GM18519 (cell line): Measurements from ENCODE around the gene DMAC2.
"Not testable (repeated sequence)": the region's sequence is repeated elsewhere in the genome, so short reads cannot be mapped to it uniquely, and the experiment has no call there.

Source experiments
- ATAC-seq: cut with Tn5 transposase; IDR thresholded peaks from one replicate; pipeline ENCODE4 v1.9.1; 2021; ENCODE audit warnings: mild to moderate bottlenecking, moderate library complexity; ENCODE audit not compliant: unreplicated experiment, low FRiP score

Gene DMAC2

DNA sequence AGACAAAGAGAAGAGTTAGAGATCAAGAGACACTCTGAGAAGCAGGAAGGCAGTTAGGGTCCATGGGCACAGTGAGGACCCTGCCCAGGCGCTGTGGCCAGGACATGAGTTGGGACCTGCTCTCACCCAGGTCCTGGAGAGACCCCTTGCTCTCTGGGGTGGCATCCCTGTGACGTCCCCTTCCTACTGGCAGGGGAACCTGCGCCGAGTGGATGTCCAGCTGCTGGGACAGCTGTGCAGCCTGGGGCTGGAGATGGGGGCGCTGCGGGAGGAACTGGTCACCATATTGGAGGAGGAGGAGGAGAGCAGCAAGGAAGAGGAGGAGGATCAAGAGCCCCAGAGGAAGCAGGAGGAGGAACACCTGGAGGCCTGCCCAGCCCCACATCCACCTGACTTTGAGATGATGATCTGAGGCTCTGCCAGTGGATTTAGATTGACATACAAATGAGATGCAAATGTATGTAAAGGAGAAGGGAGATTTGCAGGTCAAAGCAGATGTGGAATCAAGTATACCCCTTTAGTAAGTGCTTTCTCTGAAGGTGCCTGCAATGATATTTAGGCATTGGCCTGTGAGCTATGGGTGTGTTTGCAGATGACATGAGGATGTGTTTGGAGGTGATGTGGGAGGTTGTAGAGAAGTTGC is 4.2 kb upstream of the DMAC2 start:
- ATAC-seq = no peak

DNA sequence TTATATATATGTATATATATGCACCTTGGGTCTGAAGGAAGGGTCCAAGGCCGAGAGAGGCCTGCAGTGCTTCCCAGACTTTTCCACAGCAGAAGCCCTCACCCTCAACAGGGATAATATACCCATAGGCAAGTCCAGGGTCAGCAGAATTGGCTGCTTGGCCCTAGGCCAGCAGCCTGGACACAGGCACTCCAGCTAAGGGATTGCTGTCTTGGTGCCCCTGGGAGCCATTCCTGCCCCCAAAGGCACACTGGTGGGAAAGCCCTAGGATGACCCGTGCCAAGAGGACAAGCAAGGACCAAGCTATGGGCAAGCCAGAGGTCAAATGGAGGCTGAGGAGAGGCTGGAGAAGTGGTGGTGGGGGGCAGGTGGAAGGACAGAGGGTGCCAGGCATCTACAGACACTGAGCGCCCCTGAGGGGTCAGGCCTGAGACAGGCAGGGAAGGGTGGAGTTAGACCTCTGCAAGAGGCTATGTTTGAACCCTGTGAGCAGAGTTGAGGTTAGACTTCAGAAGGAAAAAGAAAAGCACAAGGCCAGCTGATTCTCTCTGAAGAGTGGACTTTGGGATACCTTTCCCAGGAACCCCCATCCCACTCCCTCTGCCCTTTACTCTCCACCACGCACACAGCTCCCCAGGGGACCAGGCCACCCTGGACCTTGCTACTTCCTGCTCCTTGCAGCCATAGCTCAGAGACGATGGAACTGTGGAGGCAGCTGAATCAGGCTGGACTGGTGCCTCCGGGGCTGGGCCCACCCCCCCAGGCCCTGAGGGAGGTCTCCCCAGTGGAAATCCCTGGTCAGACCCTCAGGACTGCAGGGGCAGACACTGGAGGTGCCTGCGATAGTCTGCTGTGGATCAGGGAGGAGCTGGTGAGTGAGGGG is 3.0 kb upstream of the DMAC2 start, which contains the start of gene ERICH4:
TSS of gene ERICH4 (plus strand) at position 684 of the 883 bp plus-strand sequence. CDS start at position 698, 14 bp downstream.
- no peak for ATAC-seq

DNA sequence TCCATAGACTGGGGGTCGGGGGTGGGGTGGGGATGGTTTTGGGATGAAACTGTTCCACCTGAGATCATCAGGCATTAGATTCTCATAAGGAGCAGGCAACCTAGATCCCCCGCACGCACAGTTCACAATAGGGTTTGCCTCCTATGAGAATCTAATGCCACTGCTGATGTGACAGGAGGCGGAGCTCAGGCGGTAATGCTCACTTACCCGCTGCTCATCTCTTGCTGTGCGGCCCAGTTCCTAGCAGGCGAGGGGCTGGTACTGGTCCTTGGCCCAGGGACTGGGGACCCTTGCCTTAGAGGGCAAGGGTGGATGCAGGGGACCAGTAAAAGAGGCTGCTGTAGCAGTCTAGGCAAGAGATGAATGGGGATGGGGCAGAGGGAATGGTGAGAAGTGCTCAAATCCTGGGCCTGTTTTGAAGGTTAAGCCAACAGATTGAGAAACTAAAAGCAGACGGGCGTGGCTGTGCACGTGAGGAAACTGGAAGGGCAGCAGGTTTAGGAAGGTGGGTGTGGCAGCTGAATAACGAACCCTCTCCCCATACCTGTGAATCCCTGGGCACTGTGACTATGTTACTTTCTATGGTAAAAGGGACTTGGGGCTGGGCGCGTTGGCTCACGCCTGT is 1.7 kb upstream of the DMAC2 start:
- no peak for ATAC-seq

DNA sequence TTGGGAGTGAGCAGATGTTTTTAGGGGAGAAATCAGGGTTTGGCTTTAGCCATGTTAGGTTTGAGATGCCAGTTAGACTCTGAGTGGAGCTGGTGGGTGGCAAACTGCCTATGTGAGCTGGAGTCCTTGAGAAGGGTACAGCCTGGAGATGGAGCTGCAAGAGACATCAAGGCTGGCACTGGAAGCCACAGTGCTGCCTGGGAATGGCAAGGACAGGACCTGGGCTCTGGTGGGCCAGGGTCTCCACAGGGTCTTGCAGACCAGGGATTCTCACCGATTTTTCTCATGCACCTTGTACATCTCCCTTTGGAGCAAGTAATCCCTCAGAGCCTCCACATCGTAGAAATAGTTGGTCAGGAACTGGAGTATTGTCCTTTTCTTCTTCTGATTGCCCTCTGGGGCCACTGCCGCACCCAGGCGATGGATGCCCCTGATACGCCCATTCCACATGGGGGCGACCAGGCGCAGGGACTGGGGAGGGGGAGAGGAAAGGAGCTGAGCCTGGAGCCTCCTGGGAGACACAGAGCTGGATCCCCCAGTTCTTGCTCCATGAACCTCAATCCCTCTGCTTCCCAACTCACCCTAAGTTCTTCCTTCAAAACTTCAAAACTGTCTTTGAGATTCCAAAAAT is 1.7 kb downstream of the DMAC2 start:
- ATAC-seq = no peak

DNA sequence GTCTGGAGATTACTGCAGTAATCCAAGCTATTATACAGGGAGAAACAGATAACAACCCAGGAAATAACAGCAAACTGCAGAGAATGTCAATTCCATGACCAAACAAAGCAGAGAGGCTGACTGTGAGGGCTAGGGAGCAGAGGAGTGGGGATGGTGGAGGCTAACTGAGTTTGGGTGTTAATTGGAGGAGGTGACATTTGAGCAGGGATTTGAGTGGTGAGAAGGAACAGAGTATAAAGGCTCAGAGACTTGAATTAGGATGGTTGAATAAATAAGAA is 3.1 kb downstream of the DMAC2 start:
- ATAC-seq = no peak

DNA sequence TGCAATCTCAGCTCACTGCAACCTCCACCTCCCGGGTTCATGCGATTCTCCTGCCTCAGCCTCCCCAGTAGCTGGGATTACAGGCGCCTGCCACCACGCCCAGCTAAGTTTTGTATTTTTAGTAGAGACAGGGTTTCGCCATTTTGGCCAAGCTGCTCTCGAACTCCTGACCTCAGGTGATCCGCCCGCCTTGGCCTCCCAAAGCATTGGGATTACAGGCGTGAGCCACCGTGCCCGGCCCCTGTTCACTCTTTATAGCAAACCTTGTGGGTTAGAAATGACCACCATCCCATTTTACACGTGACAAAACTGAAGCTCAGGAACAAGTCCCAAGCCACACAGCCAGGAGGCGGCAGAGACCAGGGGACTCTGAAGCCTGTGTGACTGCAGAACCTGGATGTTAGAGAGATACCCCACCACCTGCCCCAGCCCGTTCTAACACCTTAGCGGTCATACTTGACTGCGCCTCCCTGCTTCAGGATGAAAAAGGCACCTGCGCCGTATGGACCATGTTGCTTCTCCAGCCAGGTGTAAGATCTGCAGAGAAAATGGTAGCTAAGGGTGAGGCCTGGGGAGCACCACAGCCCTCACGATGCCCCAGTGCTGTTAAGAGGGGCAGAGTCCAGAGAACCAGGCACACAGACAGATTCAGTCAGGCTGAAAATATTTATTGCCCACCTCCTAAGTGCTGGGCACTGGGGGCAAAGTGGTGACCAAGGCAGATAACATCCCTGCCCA is 3.6 kb downstream of the DMAC2 start:
- no peak for ATAC-seq

DNA sequence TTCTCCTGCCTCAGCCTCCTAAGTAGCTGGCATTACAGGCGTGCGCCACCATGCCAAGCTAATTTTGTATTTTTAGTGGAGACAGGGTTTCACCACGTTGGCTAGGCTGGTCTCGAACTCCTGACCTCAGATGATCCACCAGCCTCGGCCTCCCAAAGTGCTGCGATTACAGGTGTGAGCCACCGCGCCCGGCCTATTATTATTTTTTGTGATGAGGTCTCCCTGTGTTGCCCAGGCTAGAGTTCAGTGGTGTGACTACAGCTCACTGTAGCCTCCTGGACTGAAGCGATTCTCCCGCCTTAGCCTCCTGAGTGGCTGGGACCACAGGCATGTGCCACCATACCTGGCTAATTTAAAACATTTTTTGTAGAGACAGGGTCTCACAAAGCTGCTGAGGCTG is 4.3 kb downstream of the DMAC2 start:
- ATAC-seq = not testable (repeated sequence)

DNA sequence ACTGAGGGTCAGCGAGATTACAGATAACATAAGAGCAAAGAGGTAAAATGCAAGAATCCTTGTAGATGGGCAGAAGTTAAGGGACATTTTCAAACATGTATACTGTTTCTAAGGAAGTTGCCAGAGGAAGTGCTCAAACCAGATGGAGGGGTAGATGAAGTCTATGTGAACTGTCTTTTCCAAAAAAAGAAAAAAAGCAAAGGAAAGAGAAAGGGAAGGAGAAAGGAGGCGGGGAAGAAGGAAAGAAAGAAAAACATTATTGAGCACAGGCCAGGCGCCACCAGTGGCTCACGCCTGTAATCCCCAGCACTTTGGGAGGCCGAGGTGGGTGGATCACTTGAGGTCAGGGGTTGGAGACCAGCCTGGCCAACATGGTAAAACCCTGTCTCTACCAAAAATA is 5.3 kb downstream of the DMAC2 start:
- no peak for ATAC-seq

DNA sequence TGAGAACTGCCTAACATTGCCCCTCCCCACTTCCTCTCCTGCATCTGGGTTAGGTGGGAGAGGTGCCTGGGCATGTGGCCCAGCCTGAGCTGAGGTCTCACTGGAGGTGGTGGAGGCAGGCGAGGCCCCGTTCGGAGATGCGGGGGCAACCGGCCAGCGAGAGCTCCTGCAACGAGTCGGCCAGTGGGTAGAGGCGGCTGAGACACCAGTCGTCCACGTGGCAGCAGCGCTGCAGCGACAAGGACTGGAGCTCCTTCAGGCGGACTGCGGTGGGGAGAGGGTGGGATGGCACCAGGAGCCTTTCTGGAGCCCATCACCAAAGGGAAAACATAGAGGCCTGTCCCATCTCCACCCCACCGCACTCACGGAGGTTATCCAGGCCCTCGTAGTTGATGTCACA is 6.5 kb downstream of the DMAC2 start:
- no peak for ATAC-seq

DNA sequence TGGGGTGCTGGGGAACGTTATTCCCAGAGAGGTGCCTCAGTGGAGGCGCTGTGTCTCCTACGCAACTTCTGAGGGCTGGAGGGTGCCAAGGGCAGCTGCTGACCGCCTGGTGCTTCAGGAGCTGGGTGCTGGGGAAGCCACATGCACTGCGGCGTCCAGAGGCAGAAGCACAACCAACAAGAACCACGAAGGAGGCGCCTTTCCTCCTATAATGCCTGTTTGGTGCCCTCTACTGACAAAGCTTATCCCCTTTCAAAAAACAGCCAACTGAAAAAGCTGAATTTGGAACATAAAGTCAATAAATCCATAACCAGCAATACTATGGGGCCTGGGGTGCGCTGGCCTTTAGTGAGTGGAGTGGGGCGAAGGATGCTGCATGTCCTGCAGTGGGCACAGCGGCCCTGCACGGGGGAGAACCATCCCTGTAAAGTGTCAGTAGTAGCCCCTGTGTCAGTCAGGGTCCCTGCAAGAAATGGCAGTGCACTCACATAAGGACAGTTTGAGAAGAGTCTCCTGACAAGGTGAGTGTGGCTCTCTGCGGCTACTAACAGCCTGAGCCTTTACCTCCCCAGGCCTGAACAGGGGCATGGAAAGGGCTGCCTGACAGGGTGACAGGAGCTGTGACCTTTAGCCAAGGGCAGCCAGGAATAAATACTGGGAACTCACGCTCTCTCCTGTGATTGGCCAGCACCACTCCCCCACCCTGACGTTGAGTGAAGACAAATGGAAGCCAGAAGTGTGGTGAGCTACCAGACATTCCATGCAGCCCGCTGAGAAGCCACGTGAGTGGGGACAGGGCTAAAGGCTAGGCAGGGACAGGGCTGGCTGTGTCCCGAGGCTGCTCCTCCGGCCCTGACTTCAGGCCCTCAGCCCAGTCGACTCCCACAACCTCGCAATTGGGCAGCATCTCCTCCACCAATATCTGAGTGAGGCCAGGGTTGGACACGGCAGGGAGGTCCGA is 8.0 kb downstream of the DMAC2 start:
- ATAC-seq = no peak

DNA sequence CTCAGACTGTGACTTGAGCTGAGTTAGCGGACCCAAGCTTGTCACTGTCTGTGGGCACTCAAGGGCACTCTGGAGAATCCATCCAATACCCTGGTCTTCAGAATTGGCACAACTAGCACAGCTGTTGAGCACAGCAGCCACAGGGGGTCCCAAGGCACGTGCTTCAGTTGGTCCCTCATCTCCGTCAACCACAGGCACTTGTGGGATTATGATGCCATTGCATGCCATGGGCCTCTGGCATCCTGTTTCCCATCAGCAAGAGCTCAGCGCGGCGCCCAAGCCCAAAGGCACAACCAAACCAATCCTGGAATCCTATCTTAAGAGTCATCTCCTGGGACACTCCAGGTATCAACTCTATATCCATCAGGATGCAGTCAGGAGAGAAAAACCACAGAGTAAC is 8.8 kb downstream of the DMAC2 start:
- ATAC-seq = no peak

DNA sequence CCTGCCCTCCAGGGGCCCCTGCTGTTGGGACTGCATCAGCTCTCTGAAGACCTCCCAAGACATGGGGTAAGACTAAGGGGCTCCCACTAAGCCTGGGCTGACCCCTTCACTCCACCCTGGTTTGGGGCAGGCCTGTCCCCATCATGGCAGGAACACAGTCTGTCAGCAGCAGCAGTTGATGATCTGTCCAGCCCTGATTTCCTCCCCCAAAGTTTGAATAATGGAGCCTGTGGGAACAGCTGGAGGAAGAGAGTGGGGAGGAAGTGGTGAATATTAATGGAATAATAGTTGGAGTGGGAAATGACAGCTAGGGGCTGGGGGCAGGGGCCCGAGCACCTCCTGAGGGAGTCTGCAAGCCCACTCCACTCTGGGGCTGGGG is 11.2 kb downstream of the DMAC2 start:
- ATAC-seq = no peak

DNA sequence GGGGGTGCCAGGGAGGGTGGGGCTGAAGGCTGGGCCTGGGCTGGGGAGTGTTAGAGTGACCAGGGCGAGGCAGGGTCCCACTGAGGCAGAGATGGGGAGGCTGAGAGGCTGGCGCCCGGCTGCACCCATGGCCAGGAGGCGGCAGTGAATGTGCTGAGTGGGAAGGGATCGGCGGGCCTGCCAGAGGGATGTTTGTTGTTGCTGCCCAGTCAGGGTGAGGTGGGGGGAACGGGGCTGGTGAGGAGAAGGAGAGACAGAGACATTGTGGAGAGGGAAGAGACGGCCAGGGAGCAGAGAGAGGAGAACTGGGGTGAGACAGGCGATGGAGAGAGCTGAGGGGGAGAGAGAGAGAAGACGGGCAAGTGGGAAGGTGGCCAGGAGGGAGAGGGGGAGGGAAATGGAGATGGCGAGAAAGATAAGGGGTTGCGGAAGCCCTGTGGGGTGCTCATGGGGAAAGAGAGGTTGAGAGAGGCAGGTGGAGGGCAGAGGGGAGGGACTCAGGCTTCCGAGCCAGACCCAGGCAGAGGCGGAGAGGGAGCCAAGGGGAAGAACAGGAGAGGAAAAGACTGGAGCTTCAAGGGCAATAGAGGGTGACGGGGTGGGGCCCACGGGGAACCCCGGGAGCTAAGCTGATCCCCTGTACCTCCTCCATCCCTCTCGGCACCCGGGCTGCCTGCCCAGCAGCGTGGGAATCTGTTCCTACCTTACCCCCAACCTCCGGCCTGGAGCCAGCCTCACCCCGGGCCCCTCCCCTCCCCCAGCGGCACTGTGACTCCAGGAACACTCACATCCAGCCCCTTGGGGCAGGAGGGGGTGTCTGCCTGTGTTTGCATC is 11.8 kb downstream of the DMAC2 start:
- no peak for ATAC-seq

DNA sequence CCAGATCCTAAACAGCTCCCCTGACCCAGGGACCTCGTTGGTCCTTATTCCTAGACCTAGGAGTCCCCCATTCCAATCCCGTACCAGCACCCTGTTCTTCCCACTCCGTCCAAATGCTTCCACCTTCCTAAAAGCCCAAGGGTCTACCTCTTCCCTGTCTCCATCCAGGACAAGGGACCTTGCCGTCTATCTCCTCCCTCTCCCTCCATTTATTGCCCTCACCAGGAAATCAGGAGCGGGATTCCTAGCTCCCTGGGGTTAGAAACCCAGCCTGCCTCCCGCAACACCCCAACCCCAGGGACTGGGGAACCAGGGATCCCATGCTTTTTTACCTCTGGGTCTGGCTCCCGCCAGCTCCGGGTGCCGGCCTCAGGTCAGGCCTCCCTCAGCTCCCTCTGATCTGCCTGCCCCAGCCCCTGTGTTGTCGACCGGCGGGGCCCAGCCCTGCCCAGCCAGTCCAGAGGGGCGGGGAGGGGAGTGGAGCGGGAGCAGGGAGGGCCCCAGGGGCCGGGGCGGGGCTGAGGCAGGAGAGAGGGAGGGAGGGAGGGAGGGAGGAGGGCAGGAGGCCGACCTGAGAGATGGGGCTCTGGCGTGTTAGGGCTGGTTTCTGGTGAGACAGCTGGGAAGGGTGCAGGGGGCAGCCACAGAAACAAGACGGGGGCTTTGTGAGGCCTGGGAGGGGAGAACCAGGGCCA is 12.6 kb downstream of the DMAC2 start, which contains the start of gene B3GNT8:
TSS of gene B3GNT8 (minus strand) at position 423 of the 695 bp plus-strand sequence. CDS start 596 bp downstream, outside the sequence.
- no peak for ATAC-seq

DNA sequence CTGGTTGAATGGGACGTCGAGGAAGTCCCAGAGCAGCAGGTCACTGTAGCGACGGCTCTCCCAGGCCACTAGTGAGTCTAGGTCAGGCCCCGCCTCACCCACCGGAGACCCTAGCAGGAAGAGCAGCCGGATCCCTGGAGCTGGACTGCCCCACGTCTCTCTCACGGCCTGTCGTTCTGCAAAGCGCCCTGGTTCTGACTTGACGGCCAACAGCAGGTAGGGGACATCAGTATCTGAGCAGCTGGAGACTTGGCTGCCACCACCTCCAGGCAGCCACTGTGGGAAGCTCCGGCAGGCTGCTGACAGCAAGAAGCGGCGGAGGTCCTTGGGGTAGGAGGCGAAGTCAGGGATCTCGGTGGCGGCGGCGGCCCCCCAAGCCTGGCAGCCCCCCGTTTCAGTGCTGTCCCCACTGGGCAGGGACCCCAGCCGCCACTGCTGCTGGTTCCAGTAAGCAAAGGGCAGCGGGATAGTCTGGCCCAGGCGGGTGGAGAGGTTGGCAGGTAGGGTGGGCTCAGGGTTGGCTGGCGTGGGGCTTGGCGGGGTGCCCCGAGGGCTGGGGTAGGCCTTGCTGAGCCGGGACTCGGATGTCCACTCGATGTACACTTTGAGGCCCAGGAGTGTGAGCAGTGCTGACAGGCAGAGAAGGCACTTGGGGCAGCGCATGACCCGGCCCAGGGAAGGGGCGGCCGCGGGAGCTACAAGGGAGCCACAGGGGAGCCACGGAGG is 13.4 kb downstream of the DMAC2 start:
- ATAC-seq = no peak

DNA sequence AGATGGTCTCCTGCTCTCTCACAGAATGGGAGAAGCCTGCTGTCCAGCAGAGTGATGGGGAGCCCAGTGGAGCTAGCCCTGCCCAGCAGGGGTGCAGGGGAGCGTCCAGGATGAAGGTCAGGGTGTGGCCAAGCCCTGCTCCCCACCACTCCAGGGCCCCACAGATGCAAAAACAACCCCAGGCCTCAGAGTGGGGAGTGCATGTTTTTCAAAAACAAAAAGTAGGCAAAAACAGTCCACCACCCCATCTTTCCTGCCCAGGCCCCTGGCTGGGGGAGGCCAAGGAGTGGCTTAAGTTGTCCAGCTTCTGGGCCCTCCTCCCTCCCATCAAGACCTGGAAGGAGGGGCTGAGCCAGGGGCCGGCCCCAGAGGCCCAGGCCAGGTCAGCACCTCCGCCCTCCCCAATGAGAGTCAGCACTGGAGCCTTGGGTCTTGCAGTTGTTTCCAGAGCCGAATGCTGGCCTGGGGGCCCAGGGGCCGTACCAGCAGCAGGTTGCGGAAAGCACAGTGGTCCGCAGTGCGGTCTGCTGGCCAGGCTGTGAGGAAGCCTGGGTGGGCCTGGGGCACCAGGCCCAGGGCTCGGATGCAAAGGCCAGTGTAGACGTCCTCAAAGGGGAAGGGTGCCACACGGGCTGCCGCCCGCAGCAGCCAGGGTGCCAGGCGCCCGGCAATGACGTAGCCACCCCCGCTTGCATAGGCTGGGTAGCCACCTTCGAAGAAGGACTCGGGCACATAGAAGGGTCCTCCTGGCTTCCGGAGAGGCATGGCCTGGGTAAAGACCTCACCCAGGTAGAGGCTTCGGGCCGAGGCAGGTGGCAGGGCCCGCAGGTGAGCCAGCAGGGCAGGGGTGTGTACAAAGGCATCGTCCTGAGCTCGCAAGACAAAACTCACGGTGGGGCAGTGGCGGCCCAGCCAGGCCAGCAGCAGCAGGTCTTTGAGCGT is 14.3 kb downstream of the DMAC2 start:
- no peak for ATAC-seq
